ENCODE data around the gene DHX32.

The DHX32 gene

DNA sequence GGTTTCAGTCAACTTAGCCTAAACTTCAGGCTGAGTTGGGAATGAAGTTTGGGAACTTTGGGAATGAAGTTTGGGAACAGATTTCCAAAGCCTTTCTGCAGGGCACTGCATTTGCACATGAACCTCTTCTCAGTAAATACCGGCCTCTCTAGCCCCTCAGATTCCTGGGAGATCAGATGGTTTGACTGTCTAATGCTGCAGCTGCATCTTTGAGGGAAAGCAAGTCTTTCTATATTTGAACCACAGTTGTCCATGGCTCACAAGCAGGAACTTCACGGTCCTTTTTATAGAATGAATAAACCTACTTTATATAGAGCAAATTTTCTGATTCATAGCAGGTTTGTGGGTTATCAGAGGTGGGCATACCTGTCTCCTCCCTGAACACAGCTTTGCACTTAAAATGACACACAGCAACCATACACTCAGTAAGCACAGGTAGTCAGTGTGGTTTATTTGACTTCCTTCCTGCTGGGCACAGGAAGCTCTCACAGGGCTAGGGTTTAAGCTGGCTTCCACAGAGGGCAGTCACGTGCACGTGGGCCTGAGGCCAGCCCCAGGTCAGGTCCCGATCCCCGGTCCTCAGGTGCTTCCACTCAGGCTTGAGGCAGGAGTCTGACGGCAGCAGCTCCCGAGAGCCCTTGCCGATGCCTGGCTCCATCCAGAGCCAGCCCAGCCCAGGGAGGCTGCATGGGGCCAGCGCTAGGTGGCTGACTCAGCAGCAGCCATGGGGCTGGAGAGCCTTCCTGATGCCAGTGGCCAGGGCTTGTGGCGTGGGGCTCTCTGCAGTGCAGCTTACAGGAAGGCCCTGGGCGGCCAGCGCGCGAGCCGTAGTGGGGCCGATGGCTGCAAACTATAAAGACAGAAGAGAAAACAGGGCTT lies 92.7 kb downstream of the DHX32 start:
- H3K27ac ChIP-seq, result no peak overlapping the region
- DNase-seq, result no peak
- no peak overlapping the region for H3K4me3 ChIP-seq (ENCODE audit: low read depth, low read length)
- no peaks in the 10 kb centered on the region for H3K27me3 ChIP-seq (replicated peaks)
- in situ Hi-C loops (cut with HindIII; ENCODE audit: low pct_ligation_motif_present, low sequenced_read_pairs), result no loop called here
- no peak for TF ChIP-seq CTCF (IDR thresholded peaks at IDR 0.05; ENCODE audit: low read depth, low read length, missing control alignments)
- H3K36me3 ChIP-seq (replicated peaks), result peaks cover 12% of the 10 kb centered on the region

Data from brain microvascular endothelial cell (primary cell).